H9 (cell line): ENCODE results near the gene ADAM8. TPM values are rescaled to one million over a fixed set of nuclear protein-coding genes. Genes with fewer than 3 reads are reported as not detected.
A peak's percentile ranks its signal among the peaks of the same experiment; 100 is the strongest.

Experiments used
- DNase-seq: peaks from one replicate; pipeline ENCODE4 v3.0.0-alpha.2; 2017
- H2AFZ ChIP-seq: one replicate; pipeline ENCODE4 v1.6.1; 2013; ENCODE audit warnings: mild to moderate bottlenecking, low read length, control low read depth, moderate library complexity
- H2AK5ac ChIP-seq: 2 replicates; pipeline ENCODE4 v1.6.1; 2013; ENCODE audit warnings: low read length, control low read depth, mixed read lengths; ENCODE audit not compliant: insufficient read length
- H2BK120ac ChIP-seq: one replicate; pipeline ENCODE4 v1.6.1; 2013; ENCODE audit warnings: low read depth, mild to moderate bottlenecking, low read length, control low read depth, inconsistent platforms; ENCODE audit not compliant: poor library complexity, severe bottlenecking
- H2BK12ac ChIP-seq: 2 replicates; pipeline ENCODE4 v1.6.1; 2013; ENCODE audit warnings: low read length, control low read depth, mixed read lengths, low read depth; ENCODE audit not compliant: insufficient read length
- H2BK15ac ChIP-seq: 2 replicates; pipeline ENCODE4 v1.6.1; 2013; ENCODE audit warnings: low read depth, low read length, control low read depth
- H2BK20ac ChIP-seq: one replicate; pipeline ENCODE4 v1.6.1; 2013; ENCODE audit warnings: low read depth, mild to moderate bottlenecking, low read length, control low read depth, inconsistent platforms; ENCODE audit not compliant: poor library complexity, severe bottlenecking
- H2BK5ac ChIP-seq: 2 replicates; pipeline ENCODE4 v1.6.1; 2013; ENCODE audit warnings: low read length, control low read depth, mixed read lengths; ENCODE audit not compliant: insufficient read length
- H3K14ac ChIP-seq: 2 replicates; pipeline ENCODE4 v1.6.1; 2013; ENCODE audit warnings: low read length, control low read depth; ENCODE audit not compliant: insufficient read depth
- H3K18ac ChIP-seq: 2 replicates; pipeline ENCODE4 v1.6.1; 2013; ENCODE audit warnings: low read depth, mild to moderate bottlenecking, mixed read lengths, low read length, control low read depth; ENCODE audit not compliant: insufficient read length
- H3K23ac ChIP-seq: 2 replicates; pipeline ENCODE4 v1.6.1; 2013; ENCODE audit warnings: low read length, control low read depth, mixed read lengths, low read depth; ENCODE audit not compliant: insufficient read length
- H3K23me2 ChIP-seq: 2 replicates; pipeline ENCODE4 v1.6.1; 2013; ENCODE audit warnings: low read depth, mild to moderate bottlenecking, mixed read lengths, low read length, control low read depth; ENCODE audit not compliant: insufficient read length, poor library complexity, severe bottlenecking
- H3K27ac ChIP-seq: 2 replicates; pipeline ENCODE4 v1.5.1; 2013; ENCODE audit warnings: low read length, control low read depth, mixed read lengths, low read depth; ENCODE audit not compliant: insufficient read length
- H3K27me3 ChIP-seq: 2 replicates; pipeline ENCODE4 v1.6.1; 2013; ENCODE audit warnings: low read length, control low read depth, inconsistent platforms; ENCODE audit not compliant: insufficient read depth
- H3K4ac ChIP-seq: 2 replicates; pipeline ENCODE4 v1.6.1; 2013; ENCODE audit warnings: low read depth, mild to moderate bottlenecking, control low read depth, inconsistent platforms, low read length, moderate library complexity
- H3K4me1 ChIP-seq: 2 replicates; pipeline ENCODE4 v1.6.1; 2013; ENCODE audit warnings: low read length, control low read depth, inconsistent platforms; ENCODE audit not compliant: insufficient read depth
- H3K4me2 ChIP-seq: 2 replicates; pipeline ENCODE4 v1.6.1; 2013; ENCODE audit warnings: low read length, control low read depth, mixed read lengths; ENCODE audit not compliant: insufficient read length, insufficient read depth
- H3K56ac ChIP-seq: 2 replicates; pipeline ENCODE4 v1.6.1; 2013; ENCODE audit warnings: low read depth, mild to moderate bottlenecking, mixed read lengths, low read length, control low read depth; ENCODE audit not compliant: insufficient read length
- H3K79me1 ChIP-seq: 2 replicates; pipeline ENCODE4 v1.6.1; 2013; ENCODE audit warnings: low read depth, mild to moderate bottlenecking, moderate library complexity, low read length, control low read depth, inconsistent platforms; ENCODE audit not compliant: insufficient read depth, poor library complexity, severe bottlenecking
- H3K79me2 ChIP-seq: 2 replicates; pipeline ENCODE4 v1.6.1; 2013; ENCODE audit warnings: low read length, control low read depth, inconsistent platforms; ENCODE audit not compliant: insufficient read depth
- H3K9ac ChIP-seq: 2 replicates; pipeline ENCODE4 v1.6.1; 2013; ENCODE audit warnings: low read length, control low read depth, mixed read lengths; ENCODE audit not compliant: insufficient read length; ENCODE audit errors: extremely low read depth
- H3K9me3 ChIP-seq: one replicate; pipeline ENCODE4 v1.6.1; 2013; ENCODE audit warnings: low read depth, low read length, inconsistent platforms; ENCODE audit not compliant: control insufficient read depth
- H3T11ph ChIP-seq: one replicate; pipeline ENCODE4 v1.6.1; 2013; ENCODE audit warnings: mild to moderate bottlenecking, low read length, control low read depth, inconsistent platforms
- H4K20me1 ChIP-seq: one replicate; pipeline ENCODE4 v1.6.1; 2013; ENCODE audit not compliant: control insufficient read depth, insufficient read length, insufficient read depth
- H4K5ac ChIP-seq: 2 replicates; pipeline ENCODE4 v1.6.1; 2013; ENCODE audit warnings: low read depth, mild to moderate bottlenecking, mixed read lengths, low read length, control low read depth; ENCODE audit not compliant: insufficient read length
- H4K8ac ChIP-seq: replicated peaks from 2 replicates; pipeline ENCODE4 v1.6.1; 2013; ENCODE audit warnings: low read length, control low read depth, mixed read lengths, low read depth; ENCODE audit not compliant: insufficient read length
- H4K91ac ChIP-seq: 2 replicates; pipeline ENCODE4 v1.6.1; 2013; ENCODE audit warnings: low read depth, mild to moderate bottlenecking, moderate library complexity, mixed read lengths, low read length, control low read depth; ENCODE audit not compliant: insufficient read length
- H3K27ac Mint-ChIP-seq, 3 experiments: 2 replicates in 2 of 3; 3 replicates in 1 of 3; pipeline ENCODE4 v1.8.0; 2020 to 2021; ENCODE audit warnings: mixed read lengths in 3 of 3, mild to moderate bottlenecking in 1 of 3, moderate library complexity in 1 of 3
- H3K27me3 Mint-ChIP-seq: 2 replicates; pipeline ENCODE4 v1.8.0; 2021; ENCODE audit warnings: low read depth, mild to moderate bottlenecking, moderate library complexity, mixed read lengths
- H3K36me3 Mint-ChIP-seq, 3 experiments: 2 replicates in 2 of 3; 3 replicates in 1 of 3; pipeline ENCODE4 v1.8.0; 2020 to 2021; ENCODE audit warnings: low read depth in 3 of 3, mixed read lengths in 3 of 3; ENCODE audit not compliant: insufficient read depth in 1 of 3
- H3K4me1 Mint-ChIP-seq, 2 experiments: 2 replicates each; pipeline ENCODE4 v1.8.0; 2020; ENCODE audit warnings: mixed read lengths in 2 of 2
- H3K4me3 Mint-ChIP-seq, 2 experiments: 2 replicates in 1 of 2; 3 replicates in 1 of 2; pipeline ENCODE4 v1.8.0; 2020 to 2021; ENCODE audit warnings: mild to moderate bottlenecking in 2 of 2, mixed read lengths in 2 of 2, moderate library complexity in 1 of 2
- H3K9me3 Mint-ChIP-seq, 2 experiments: 2 replicates in 1 of 2; 3 replicates in 1 of 2; pipeline ENCODE4 v1.8.0; 2020; ENCODE audit warnings: mild to moderate bottlenecking in 2 of 2, mixed read lengths in 2 of 2, moderate library complexity in 1 of 2
- CTCF ChIP-seq: fragments of 200-600 bp; sonication (generic); conservative IDR thresholded peaks from 3 replicates; pipeline ENCODE4 v1.8.0; 2021; ENCODE audit warnings: antibody characterized with exemption, mild to moderate bottlenecking
- WGBS: extraction: QIAGEN DNeasy Blood & Tissue Kit; methylation state at CpG from one replicate; pipeline ENCODE4 v1.1.7; 2013; ENCODE audit warnings: missing lambda C conversion rate, low lambda C conversion rate, mixed read lengths; ENCODE audit not compliant: insufficient read length; ENCODE audit errors: extremely low coverage; 5-methylcytosine and 5-hydroxymethylcytosine counted together
- total RNA-seq: library from RNA; stranded (reverse); gene quantifications from 2 replicates; pipeline ENCODE4 v1.2.1, GENCODE V29; 2021

ADAM8 gene
- total RNA-seq, 1 experiment from 2014 or later, result 5.4 TPM

DNA sequence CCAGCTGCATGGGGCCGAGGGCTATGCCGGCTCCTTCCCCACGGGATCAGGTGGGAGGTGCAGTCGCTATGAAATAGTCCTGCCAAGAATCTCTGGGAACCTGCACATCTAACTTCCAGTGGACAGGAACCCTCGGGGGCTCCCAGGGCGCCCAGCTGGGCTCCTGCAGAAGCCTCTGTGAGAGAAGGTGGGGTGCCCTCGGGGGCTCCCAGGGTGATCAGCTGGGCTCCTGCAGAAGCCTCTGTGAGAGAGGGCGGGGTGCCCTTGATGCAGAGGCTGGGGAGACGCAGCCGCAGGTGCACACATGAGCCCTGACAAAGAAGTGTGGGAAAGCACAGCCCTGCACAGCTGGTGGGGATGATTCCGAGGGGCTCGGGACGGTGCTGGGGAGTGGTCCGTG is 33.1 kb downstream of the ADAM8 start:
- Histone ChIP-seq H3K27ac (no peak overlapping the region), H2BK15ac (no peak overlapping the region), H2AK5ac (no peak overlapping the region), H2AFZ (no peak overlapping the region), H4K20me1 (no peaks in the 10 kb centered on the region), H2BK5ac (no peak overlapping the region), H3K79me1 (no peaks in the 10 kb centered on the region), H4K5ac (no peak overlapping the region), H2BK20ac (no peak overlapping the region), H3K79me2 (no peaks in the 10 kb centered on the region), H2BK120ac (no peak overlapping the region), H3K4me2 (no peak overlapping the region), H4K91ac (no peak overlapping the region), H4K8ac (no peak overlapping the region), H3K56ac (no peak overlapping the region), H3K23me2 (peaks cover 5% of the 10 kb centered on the region), H3K27me3 (peaks cover 2% of the 10 kb centered on the region; the same call in 1 of the 2 replicates), H3K18ac (peak overlapping the region; percentile 4), H3K14ac (no peak overlapping the region), H2BK12ac (no peak overlapping the region), H3T11ph (no peak overlapping the region), H3K9ac (no peak overlapping the region), H3K4me1 (no peaks in the 10 kb centered on the region), H3K23ac (no peak overlapping the region), H3K9me3 (no peaks in the 10 kb centered on the region), H3K4ac (no peak overlapping the region)
- no peak for DNase-seq
- TF ChIP-seq CTCF, result no peak
- Mint-ChIP-seq H3K27ac (no peak overlapping the region), H3K4me1 (peaks cover 28 to 40% of the 10 kb centered on the region in 2 experiments), H3K9me3 (no peaks in the 10 kb centered on the region; a peak in 1 of 5 replicates), H3K27me3 (peaks cover 12% of the 10 kb centered on the region), H3K36me3 (peaks cover 0 to 20% (median 0%) of the 10 kb centered on the region in 3 experiments; a peak in 3 of 7 replicates), H3K4me3 (no peak overlapping the region)
- no CpG with 5 or more reads among the region's 14 CpGs for WGBS
